Measurements from ENCODE around the gene MAPK4.

GRCh38 chr18:50642439-50642838 is 82.6 kb downstream of the MAPK4 start:
- no peak for TF ChIP-seq EZH2 (IDR thresholded peaks at IDR 0.05)
- no peak for TF ChIP-seq POLR2AphosphoS5 (IDR thresholded peaks at IDR 0.05; ENCODE audit: borderline replicate concordance, low read depth, low read length)
- no peak for TF ChIP-seq FOXP2 (optimal IDR thresholded peaks at IDR 0.05; ENCODE audit: control extremely low read depth, extremely low read length, insufficient read depth)

Data from SK-N-MC (cell line).